HG03025 (cell line): ENCODE data around the gene CFAP68.

Experiments used
- ATAC-seq: cut with Tn5 transposase; IDR thresholded peaks from one replicate; pipeline ENCODE4 v1.9.1; 2021; ENCODE audit warnings: mild to moderate bottlenecking, moderate library complexity; ENCODE audit not compliant: unreplicated experiment, low FRiP score

CFAP68 gene, protein sequence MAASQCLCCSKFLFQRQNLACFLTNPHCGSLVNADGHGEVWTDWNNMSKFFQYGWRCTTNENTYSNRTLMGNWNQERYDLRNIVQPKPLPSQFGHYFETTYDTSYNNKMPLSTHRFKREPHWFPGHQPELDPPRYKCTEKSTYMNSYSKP

DNA sequence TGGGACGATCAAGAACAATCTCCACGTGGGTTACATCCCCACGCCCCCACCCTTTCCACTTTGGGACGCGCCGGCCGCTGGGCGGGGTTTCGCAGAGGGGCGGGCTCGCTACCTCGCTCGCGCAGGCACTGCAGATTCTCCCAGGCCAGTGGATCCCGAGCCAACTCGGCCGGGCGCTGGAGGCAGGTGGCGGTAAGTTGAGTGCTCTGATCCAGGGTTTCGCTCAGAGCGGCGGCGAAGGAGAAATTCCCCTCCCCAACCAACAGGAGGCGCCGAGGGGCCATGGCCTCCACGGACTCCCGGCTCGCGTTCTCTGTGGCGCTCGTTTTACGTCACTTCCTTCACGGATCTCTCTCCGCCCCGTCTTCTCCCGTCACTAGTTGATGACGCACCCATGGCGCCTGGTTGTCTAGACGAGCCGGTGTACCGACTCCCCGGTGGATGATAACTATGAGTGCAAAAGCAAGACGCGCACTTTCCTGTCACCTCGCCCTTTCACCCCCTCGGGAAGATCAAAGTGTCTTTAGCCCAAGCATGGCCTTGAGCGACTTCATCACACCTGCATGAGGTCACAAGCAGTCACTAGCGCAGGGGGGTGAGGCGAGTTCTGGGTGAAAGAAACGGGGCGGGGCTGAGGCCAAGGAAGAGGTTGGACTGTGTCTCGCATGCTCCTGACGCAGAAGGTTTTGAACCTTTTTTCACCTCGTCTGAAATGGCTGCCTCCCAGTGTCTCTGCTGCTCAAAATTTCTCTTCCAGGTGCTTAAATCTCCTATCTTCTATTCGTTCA is at the start of gene CFAP68, which contains the start of gene FDXACB1:
TSS of gene CFAP68 (plus strand) at position 693 of the 788 bp plus-strand sequence. CDS start at position 713, 20 bp downstream.
TSS of gene FDXACB1 (minus strand) at position 317 of the 788 bp plus-strand sequence. CDS start at position 284, 33 bp downstream.
- ATAC-seq = peak; percentile 94

DNA sequence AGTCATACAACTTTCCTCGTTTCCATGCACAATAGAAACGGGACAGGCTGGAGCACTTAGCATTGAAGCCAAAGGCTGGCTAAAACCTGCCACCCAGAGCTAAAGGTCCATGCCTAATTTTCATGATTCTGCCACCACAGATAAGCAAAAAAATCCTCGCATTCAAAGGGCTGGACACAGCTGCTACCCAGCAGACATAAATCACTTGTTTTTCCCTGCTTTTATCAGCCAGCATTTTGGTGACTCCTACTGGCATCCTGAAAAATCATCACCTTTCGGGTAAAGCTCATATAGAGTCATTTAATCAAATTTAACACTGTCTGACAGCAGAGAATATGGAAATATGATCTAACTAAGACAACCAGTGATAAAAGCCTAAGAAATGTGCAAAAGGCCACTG is 45.8 kb upstream of the CFAP68 start:
- no peak for ATAC-seq

DNA sequence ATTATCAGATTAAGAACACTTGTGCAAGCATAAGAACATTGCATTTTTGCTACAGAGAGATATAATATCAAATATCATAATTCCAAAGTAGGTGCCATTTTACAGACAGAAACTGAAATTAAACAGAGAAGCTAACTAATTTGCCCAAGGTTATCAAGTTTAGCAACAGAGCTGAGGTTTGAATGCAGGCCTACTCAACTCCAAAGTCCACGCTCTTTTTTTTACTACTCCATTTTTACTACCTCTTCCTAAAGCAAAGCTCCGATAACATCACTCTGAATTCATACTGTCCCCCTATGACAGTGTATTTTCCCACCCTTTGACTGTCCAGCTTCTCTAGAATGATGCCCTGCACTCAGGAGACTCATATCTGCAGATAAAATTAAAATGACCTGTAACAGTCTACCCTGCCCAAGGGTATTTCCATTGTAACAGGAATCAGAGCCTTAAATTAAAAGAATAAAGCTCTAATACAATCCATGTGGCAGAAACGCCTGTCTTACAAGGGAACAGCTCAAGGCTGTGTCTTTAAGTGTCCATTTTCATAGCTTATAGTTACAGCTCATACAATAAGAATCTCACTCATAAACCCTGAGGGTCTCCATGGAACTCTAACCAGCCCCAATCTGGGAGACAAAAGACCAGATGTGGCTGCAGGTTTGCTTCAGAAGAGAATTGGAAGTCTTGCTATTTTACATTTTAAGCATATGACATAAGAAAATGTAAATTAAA is 44.7 kb upstream of the CFAP68 start:
- ATAC-seq = no peak

DNA sequence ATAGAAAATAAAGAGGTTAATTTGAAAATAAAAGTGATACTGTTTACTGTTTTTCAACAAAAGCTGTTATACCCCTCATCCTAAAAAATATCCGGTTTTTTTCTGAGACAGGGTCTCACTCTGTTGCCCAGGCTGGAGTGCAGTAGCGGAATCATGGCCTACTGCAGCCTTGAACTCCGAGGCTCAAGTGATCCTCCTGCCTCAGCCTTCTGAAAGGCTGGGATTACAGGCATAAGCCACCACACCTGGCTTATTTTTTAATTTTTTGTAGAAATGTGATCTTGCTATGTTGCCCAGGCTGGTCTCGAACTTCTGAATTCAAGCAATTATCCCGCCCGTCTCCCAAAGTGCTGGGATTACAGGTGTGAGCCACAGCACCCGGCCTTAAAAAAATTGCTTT is 43.7 kb upstream of the CFAP68 start:
- ATAC-seq = no peak

DNA sequence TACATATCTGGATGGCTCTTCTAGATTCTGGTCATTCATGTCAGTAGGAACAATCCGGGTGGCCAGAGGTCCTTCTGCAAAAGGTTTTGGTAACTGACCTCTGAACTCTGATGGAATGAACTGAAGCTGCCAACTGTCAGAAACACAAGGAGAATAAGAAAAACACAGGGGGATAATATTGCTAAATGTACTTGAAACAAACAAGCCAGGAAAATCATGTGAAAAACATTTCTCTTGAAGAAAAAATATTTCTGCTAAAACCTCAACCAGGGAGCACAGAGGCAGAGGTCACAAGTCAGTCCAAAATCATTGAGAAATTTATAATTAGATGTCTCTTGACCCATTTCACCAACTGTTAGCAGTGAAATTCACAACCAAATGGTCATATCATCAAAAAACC is 43.2 kb upstream of the CFAP68 start:
- no peak for ATAC-seq

DNA sequence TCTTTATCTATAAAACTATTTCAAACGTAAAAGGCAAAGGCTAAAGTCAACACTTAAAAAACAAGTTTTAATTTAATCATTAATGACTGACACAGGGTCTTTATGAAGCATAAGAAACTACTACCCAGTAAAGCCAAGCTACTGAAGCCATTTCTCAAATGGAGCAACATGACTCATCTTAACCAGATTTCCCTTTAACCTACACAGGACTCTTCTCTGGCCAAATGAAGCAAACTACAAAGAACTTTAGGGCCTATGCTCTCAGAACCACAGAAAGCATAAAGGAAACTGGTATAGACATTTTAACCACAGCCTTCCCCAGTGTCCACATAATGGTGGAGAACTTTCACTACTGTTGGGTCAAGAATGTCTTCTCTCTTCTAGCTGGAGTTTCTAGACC is 42.6 kb upstream of the CFAP68 start:
- no peak for ATAC-seq

DNA sequence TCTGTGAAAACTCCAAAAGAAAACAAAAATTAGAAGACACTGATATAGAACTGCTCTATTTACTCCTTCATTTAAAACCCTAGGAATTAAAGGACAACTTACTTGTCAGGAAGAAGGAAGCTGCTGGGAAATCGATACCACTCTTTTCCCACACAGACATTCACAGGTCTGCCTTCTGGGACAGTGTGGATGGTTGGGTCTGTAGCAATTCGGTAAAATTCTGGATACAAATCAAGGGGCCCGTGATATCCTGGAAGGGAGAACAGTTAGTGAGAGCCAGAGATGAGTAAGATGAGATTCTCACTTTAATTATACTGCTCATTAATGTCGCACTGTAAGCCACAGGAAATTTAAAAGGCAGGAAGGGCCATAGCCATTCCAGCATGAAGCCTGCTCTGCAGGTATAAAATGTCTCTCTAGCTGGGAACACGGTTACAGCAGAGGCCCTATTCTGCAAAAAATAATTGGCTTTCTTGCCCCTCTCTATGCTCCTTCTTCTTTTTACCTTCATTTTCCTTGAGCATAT is 41.9 kb upstream of the CFAP68 start:
- ATAC-seq = no peak

DNA sequence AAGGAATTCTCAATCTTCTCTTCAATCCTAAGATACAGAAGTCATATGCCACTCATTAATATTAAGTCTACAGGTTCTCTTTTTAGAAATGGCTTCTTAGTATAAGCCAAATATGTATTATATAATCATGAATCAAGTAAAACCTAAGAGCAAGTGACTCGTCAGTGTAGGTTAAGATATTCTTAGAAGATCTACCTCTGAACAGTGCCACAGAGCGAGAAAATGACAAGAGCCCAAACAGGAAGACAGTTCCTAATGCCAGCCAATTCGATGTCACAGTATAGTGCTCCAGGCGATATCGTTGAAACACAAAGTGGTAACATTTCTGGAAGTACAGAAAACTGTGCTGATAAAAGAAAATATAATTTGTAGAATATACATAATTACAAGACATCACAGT is 41.3 kb upstream of the CFAP68 start:
- ATAC-seq = no peak

DNA sequence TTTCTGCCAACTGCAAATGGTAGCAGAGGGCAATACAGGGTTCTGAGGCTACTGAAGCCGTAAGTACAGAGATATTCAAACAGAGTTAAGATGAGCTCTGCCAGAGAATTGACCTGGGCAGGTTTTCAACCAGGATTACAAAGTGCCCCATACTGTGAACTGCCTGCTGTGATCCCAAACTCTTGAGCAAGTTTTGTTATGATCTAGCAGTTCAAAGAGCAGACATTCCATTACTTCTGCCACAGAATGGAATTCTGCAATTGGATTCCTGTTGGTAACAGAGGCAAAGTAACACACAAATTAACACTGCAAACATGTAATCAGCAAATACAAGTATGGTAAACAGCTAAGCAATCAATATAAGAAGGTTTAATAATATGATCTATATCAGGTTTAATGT is 39.2 kb upstream of the CFAP68 start:
- ATAC-seq = no peak

DNA sequence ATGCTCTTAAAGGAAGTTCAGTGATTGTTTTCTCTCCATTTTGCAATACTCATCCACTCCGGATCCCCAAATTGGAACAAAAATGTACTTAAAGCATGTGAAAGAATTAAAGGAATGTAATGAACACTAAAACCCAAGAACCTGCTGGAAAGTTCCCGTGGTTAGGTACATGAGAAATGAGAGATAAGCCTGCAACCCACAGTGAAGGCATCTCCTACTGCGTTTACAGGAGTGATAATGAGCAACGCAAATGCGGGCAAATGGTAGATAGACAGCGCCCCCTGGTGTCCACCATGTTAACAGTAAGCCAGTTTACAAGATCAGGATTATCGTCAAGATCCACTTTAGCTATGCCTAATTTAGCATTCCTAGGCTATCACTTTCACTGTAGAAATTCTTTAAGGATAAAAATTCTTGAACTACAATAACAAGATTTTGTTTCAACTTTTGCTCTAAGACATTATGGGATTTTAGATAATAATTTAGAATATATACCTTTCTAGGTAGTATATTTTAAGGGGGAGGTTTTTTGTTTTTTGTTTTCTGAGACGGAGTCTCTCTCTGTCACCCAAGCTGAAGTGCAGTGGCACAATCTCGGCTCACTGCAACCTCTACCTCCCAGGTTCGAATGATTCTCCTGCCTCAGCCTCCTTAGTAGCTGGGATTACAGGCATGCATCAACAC is 37.8 kb upstream of the CFAP68 start:
- ATAC-seq = no peak

DNA sequence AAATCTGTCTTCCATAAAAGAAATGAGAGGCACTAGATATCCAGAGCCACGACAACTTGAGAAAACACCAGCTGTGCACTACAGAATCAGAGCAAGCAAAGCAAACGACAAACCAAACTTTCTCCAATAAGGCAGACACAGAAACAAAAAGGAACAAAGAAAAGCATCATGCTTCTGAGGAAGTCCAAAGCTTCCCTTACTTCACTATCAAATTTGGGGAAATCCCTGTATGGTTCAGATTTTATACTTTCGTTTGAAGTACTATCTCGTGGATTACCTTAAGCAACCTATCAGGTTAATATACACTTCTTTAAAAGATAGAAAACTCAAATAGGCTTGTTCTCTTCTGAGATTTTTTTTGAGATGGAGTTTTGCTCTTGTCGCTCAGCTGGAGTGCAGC is 35.7 kb upstream of the CFAP68 start:
- ATAC-seq = no peak

DNA sequence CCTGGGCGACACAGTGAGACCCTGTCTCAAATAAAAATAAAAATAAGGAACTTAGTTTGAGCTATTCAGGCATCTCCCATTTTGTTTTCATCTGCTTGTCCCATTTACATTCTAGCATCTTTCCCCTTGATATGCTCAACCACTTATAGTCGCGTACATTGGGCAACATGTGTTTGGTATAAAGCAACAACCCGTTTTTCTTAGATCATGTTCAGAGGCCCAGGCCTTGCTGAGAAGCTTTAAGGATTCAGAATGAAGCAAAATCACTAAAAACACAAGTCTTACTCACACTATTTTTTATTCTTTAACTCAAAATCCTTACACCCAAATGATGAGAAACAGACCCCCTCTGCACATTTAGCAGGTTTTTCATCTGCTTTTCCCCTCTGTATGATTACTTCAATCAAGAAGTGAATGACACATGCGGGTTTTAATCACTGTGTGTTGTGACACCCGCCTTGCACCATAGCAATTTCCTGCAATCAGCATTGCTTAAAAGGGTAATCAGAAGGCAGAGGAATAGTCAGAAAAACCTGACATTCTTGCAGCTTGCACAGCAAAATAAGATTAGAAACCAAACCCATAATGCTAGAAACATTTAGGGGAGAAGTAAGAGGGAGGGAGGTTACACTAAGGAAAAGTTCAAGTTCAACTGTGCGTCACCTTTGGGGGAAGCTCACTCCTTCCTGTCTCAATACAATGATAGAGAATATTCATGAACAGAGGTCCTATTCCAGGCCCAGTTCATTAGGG is 33.9 kb upstream of the CFAP68 start:
- ATAC-seq = no peak

DNA sequence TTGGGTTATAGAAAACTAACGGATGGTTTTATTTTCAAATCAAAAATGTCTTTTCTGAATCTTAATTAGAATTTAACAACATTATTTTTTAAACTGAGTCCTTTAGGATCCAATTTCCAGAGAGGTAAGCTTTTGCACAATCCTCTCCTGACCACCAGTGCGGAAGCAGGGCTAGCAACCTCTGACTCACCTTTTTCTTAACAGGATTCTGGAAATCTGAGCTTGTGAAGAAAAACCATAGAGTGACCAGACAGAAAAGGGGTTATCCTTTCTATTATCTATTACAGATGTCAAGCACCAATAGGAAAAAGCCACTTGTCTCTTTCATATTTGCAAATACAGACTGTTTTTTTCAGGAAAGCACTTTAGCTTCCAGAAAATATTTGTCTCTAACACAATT is 33.3 kb upstream of the CFAP68 start:
- ATAC-seq = no peak

DNA sequence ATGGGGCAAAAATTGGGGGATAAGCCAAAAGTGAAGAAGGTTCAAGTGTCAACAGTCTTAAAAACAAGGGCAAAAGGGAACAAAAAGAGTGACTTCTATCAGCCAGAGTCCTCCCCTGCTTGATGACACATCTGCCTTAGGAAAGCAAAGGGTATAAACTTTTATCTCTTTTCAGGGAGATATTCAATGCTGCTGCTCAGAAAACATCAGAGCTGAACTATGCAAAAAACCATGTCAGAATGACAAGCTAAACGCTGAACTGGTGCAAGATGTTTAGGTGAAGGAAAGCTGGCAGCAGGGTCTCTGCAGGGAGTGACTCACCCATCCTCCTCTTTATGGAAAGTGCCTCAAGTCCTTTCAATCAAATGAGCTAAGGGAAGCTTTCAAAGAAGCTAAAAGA is 32.7 kb upstream of the CFAP68 start:
- no peak for ATAC-seq

DNA sequence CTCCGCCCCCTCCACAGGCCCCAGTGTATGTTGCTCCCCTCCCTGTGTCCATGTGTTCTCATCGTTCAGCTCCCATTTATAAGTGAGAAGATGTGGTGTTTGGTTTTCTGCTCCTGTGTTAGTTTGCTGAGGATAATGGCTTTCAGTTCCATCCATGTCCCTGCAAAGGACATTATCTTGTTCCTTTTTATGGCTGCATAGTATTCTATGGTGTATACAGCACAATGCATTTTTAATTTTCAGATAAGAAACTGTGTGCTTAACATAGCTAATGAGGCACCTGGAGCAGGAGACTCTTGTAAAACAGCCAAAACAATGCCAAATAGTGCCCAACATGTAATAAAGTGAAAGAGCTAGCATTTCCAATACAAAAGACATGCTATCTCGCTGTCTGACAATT is 29.7 kb upstream of the CFAP68 start:
- no peak for ATAC-seq

DNA sequence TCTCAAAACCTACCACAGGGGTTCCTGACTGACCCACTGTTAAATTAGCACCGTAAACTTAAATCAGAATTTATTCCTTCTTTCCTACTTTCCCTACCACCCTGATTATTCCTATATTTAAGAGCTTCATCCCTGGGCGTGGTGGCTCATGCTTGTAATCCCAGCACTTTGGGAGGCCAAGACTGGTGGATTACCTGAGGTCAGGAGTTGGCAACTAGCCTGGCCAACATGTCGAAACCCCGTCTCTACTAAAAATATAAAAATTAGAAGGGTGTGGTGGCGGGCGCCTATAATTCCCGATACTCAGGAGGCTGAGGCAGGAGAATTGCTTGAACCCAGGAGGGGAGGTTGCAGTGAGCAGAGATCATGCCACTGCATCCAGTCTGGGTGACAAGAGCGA is 28.3 kb upstream of the CFAP68 start:
- ATAC-seq = no peak

DNA sequence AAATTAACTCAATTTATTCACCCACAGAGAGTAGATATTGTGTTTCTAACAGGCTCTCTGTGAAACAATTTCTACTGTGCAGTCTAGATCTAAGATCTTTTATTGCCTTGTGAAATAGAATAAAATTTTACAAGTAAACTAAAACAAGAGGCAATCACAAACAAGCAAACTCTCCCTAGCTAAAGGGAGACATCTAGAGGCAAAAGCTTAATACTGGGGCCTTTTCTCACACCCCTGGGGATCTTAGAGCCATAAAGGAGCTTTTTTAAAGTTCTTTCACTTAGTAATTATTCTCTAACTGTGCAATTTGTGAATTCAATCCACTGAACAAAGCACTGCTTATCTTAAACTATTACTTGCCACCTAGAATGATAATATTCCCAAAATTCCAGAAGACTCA is 27.7 kb upstream of the CFAP68 start:
- ATAC-seq = no peak

DNA sequence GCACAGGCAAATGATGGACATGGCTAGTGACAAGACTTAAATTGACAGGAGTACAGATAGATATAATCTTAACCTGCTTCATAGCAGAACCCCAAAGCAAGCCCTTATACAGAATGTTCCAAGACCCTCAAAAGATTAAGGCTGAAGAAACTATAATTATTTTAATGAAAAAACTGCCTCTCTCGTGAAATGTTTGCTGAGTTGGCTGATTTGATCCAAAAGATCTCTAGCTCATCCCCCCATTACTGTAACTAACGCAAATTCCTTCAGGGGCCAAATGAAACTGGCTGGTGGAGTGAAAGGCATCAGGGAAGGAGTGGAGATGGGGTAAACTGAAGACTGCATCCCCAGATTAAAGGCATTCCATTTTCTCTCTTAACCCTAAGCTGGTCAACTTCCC is 27.2 kb upstream of the CFAP68 start:
- no peak for ATAC-seq

DNA sequence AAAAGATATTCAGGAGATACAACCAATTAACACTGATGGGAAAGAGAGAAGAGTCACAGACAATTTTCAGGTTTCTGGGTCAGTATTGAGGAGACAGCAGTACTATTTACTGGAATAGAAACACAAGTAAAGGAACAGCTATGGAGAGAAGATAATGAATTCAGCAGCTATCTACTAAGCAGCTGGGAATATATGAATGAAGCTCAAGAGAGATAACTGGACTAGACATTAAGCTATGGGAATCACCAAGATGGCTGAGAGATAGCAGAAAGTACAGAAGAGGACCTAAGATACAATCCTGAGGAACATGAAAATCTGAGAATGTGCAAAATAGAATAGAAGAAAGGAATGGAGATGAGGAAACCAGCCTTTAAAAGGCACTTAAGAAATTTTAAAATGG is 23.8 kb upstream of the CFAP68 start:
- ATAC-seq = no peak

DNA sequence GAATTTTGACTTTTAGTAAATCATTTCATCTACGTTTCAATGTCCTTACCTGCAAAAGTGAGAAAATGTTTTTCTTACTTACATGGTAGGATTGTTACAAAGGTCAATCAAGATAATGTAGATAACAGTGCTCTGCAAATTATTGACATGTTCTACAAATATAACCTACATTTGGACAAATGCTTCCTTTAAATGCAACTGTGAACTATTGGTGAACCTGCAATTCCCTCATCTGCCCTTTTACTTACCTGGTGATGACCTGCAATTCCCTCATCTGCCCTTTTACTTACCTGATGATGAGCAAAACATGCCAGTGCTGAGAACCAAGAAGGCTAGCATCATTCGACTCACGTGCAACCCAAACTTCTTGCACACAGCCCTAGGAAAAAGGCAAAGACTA is 19.1 kb upstream of the CFAP68 start:
- no peak for ATAC-seq
